Measurements from ENCODE around the gene SHISAL2A. TPM values are rescaled to one million over a fixed set of nuclear protein-coding genes. Genes with fewer than 3 reads are reported as not detected.

The SHISAL2A gene
- polyA plus RNA-seq, 1 of the 3 experiments (the other 2 are of a cell fraction): 0.07 TPM

- Histone ChIP-seq H3K4me1 (ENCODE audit: control insufficient read depth in 1 of 2, insufficient read depth in 2 of 2, low read depth in 1 of 2, low read length in 1 of 2) (peaks cover 0 to 5% of the 10 kb centered on the region in 2 experiments; a peak in 1 of 4 replicates), H3K4me2 (no peak overlapping the region), H3K27ac (ENCODE audit: low read depth in 2 of 2, low read length in 1 of 2) (no peak overlapping the region), H3K9ac (no peak overlapping the region), H4K20me1 (ENCODE audit: insufficient read depth) (no peaks in the 10 kb centered on the region), H3K9me3 (no peaks in the 10 kb centered on the region), H3K4me3 (ENCODE audit: low read depth in 2 of 2, low read length in 1 of 2) (no peak overlapping the region), H2AFZ (ENCODE audit: low read depth) (no peak overlapping the region), H3K27me3 (ENCODE audit: insufficient read depth) (peaks cover 6% of the 10 kb centered on the region; the same call in 1 of the 2 replicates), H3F3A (replicated peaks; ENCODE audit: insufficient read depth) (no peaks in the 10 kb centered on the region), H3K79me2 (ENCODE audit: insufficient read depth) (no peaks in the 10 kb centered on the region), H3K9me2 (no peaks in the 10 kb centered on the region), H3K36me3 (replicated peaks in 1 of 2; ENCODE audit: control insufficient read depth in 1 of 2, insufficient read depth in 2 of 2, low read length in 1 of 2) (no peaks in the 10 kb centered on the region)
- no peak for TF ChIP-seq TAF1 (IDR thresholded peaks at IDR 0.05; ENCODE audit: borderline replicate concordance, low read depth, low read length)
- TF ChIP-seq, protein P1, sequence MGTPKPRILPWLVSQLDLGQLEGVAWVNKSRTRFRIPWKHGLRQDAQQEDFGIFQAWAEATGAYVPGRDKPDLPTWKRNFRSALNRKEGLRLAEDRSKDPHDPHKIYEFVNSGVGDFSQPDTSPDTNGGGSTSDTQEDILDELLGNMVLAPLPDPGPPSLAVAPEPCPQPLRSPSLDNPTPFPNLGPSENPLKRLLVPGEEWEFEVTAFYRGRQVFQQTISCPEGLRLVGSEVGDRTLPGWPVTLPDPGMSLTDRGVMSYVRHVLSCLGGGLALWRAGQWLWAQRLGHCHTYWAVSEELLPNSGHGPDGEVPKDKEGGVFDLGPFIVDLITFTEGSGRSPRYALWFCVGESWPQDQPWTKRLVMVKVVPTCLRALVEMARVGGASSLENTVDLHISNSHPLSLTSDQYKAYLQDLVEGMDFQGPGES (IDR thresholded peaks at IDR 0.05; ENCODE audit: low read depth, low read length): no peak
- WGBS (ENCODE audit: low lambda C conversion rate): 82% methylated on average over 4 of the region's 4 CpGs
- ChIA-PET CTCF (no interaction called here), POLR2A (no interaction called here)
- no peak for DNase-seq
These were observed 2.5 kb downstream of the SHISAL2A start for GRCh38 chr1:52635321-52636089.

GRCh38 chr1:52636721-52637695 lies 4.0 kb downstream of the SHISAL2A start:
- Histone ChIP-seq H3K9me2 (no peaks in the 10 kb centered on the region), H4K20me1 (ENCODE audit: insufficient read depth) (no peaks in the 10 kb centered on the region), H3K79me2 (ENCODE audit: insufficient read depth) (no peaks in the 10 kb centered on the region), H3K4me3 (ENCODE audit: low read depth in 2 of 2, low read length in 1 of 2) (no peak overlapping the region), H3K9me3 (no peaks in the 10 kb centered on the region), H3K4me1 (ENCODE audit: control insufficient read depth in 1 of 2, insufficient read depth in 2 of 2, low read depth in 1 of 2, low read length in 1 of 2) (peaks cover 0 to 5% of the 10 kb centered on the region in 2 experiments; a peak in 1 of 4 replicates), H3K9ac (no peak overlapping the region), H3F3A (replicated peaks; ENCODE audit: insufficient read depth) (no peaks in the 10 kb centered on the region), H3K27me3 (ENCODE audit: insufficient read depth) (peaks cover 6% of the 10 kb centered on the region; the same call in 1 of the 2 replicates), H3K36me3 (replicated peaks in 1 of 2; ENCODE audit: control insufficient read depth in 1 of 2, insufficient read depth in 2 of 2, low read length in 1 of 2) (no peaks in the 10 kb centered on the region), H2AFZ (ENCODE audit: low read depth) (peak overlapping the region; percentile 48; the same call in 1 of the 2 replicates), H3K27ac (ENCODE audit: low read depth in 2 of 2, low read length in 1 of 2) (no peak overlapping the region), H3K4me2 (no peak overlapping the region)
- CTCF ChIA-PET: no interaction called here
- POLR2A ChIA-PET: no interaction called here
- no peak for TF ChIP-seq MXI1 (IDR thresholded peaks at IDR 0.05; ENCODE audit: low read depth, low read length)
- no peak for TF ChIP-seq NFIC (IDR thresholded peaks at IDR 0.05; ENCODE audit: borderline replicate concordance)
- TF ChIP-seq NRF1 (IDR thresholded peaks at IDR 0.05; ENCODE audit: low read depth, low read length): no peak
- TF ChIP-seq SMC3 (IDR thresholded peaks at IDR 0.05; ENCODE audit: low read depth, low read length): no peak
- TF ChIP-seq EP300 (IDR thresholded peaks at IDR 0.05; ENCODE audit: borderline replicate concordance in 1 of 2, low read depth in 1 of 2, low read length in 1 of 2): no peak
- no peak for TF ChIP-seq RAD21 (IDR thresholded peaks at IDR 0.05; ENCODE audit: low read length)
- TF ChIP-seq CHD2 (IDR thresholded peaks at IDR 0.05; ENCODE audit: low read length, partially characterized antibody): no peak
- TF ChIP-seq, protein P2, sequence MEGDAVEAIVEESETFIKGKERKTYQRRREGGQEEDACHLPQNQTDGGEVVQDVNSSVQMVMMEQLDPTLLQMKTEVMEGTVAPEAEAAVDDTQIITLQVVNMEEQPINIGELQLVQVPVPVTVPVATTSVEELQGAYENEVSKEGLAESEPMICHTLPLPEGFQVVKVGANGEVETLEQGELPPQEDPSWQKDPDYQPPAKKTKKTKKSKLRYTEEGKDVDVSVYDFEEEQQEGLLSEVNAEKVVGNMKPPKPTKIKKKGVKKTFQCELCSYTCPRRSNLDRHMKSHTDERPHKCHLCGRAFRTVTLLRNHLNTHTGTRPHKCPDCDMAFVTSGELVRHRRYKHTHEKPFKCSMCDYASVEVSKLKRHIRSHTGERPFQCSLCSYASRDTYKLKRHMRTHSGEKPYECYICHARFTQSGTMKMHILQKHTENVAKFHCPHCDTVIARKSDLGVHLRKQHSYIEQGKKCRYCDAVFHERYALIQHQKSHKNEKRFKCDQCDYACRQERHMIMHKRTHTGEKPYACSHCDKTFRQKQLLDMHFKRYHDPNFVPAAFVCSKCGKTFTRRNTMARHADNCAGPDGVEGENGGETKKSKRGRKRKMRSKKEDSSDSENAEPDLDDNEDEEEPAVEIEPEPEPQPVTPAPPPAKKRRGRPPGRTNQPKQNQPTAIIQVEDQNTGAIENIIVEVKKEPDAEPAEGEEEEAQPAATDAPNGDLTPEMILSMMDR (IDR thresholded peaks at IDR 0.05): no peak
- no peak for TF ChIP-seq TAF1 (IDR thresholded peaks at IDR 0.05; ENCODE audit: borderline replicate concordance, low read depth, low read length)
- no peak for TF ChIP-seq YY1 (IDR thresholded peaks at IDR 0.05; ENCODE audit: low read depth)
- TF ChIP-seq POLR2AphosphoS5 (IDR thresholded peaks at IDR 0.05; ENCODE audit: low read depth, low read length): no peak
- no peak for TF ChIP-seq SIN3A (IDR thresholded peaks at IDR 0.05; ENCODE audit: borderline replicate concordance, low read depth, low read length)
- TF ChIP-seq GATA2 (CRISPR knock-in tag; IDR thresholded peaks at IDR 0.05): no peak
- WGBS (ENCODE audit: low lambda C conversion rate): 80% methylated on average over 11 of the region's 11 CpGs
- no peak for DNase-seq

Data from SK-N-SH (cell line).